Dermis blood vessel endothelial cell (primary cell): ENCODE data around the gene KIF21A. TPM values are rescaled to one million over a fixed set of nuclear protein-coding genes. Genes with fewer than 3 reads are reported as not detected.
A peak's percentile ranks its signal among the peaks of the same experiment; 100 is the strongest.

Experiments
- DNase-seq: peaks from one replicate; pipeline ENCODE4 v3.0.0; 2010
- total RNA-seq: library from RNA; depleted of rRNA; stranded (reverse); fragments of >200 nt; gene quantifications from 2 replicates; pipeline ENCODE4 v1.2.3, GENCODE V29; 2014

Gene KIF21A
- total RNA-seq, 1 donor from 2014 or later, result 8.3 TPM

GRCh38 chr12:39272871-39273655 is 169.9 kb downstream of the KIF21A start:
- DNase-seq, result peak; percentile 66

DNA sequence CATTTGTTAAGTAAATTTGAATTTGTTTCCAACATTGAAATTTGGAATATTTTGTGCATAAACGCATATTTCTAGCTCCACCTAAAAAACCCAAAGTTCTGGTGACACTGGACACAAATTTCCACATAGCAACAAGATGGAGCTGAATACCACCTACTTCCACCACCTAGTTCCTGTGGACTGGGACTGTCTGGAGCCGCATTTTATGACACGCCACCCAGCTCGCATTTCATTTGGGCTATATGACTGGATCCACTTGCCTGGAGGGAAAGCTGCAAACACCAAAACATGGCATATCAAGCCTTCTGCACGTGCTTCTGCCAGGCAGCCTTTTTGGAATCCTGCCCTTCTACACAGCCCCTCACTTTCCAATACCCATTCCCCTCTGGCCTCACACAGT is 173.4 kb downstream of the KIF21A start:
- no peak for DNase-seq

- no peak for DNase-seq
These were observed 175.0 kb downstream of the KIF21A start for GRCh38 chr12:39267886-39268285.

DNA sequence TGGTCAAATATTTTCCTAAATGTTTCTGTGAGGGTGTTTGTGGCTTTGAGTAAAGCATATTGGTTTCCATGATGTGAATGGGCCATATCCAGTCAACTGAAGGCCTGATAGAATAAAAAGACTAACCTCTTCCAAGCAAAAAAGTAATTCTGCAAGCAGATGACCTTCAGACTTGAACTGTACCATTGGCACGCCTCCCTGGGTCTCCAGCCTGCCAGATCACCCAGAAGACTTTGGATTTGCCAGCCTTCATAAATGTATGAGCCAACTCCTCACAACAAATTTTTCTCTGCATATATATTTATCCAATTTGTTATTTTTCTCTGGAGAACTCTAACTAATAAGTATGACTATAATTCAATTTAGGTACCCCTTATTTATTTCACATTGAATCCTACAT is 190.3 kb downstream of the KIF21A start:
- no peak for DNase-seq

Other genes with a start within 250 kb of the KIF21A start
- not detected in 2 replicates for gene ABCD2, start 176.7 kb upstream of the KIF21A start, total RNA-seq